Measurements from ENCODE around the gene S100A6.

GRCh38 chr1:153541641-153542590 lies 6.1 kb upstream of the S100A6 start:
- TF ChIP-seq HDAC2 (IDR thresholded peaks at IDR 0.05) (no peak), CTCF (IDR thresholded peaks at IDR 0.05) (no peak), EP300 (IDR thresholded peaks at IDR 0.05) (no peak), RCOR1 (IDR thresholded peaks at IDR 0.05; ENCODE audit: low read depth, low read length) (no peak), POLR2A (IDR thresholded peaks at IDR 0.05; ENCODE audit: low read length) (no peak), REST (IDR thresholded peaks at IDR 0.05) (no peak)

All from A549 (cell line).